PC-9 (cell line): ENCODE results near the gene AMIGO2.

Experiments
- EZH2 ChIP-seq: fragments of 200-600 bp; sonication (generic); IDR thresholded peaks from 2 replicates; pipeline ENCODE4 v1.8.0; 2017; ENCODE audit warnings: antibody characterized with exemption, low read depth
- TF ChIP-seq, protein P1 (sequence below): fragments of 200-600 bp; sonication (generic); conservative IDR thresholded peaks from 2 replicates; pipeline ENCODE4 v1.6.1; 2017; ENCODE audit warnings: mixed run types, antibody characterized with exemption, mild to moderate bottlenecking, moderate library complexity

DNA sequence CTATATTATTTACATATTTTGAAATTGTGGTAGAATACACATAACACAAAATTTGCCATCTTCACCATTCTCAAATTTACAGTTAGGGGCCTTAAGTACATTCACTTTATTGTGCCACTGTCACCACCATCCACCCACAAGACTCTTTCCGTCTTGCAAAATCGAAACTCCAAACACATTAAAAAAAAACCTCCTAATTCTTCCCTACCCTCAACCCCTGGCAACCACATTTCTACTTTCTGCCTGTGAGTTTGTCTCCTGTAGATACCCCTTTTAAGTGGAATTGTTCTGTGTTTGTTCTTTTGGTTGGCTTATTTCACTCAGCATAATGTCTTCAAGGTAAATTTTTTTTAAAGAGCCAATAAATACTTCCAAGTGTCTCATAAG, 31.6 kb upstream of the AMIGO2 start:
- TF ChIP-seq, protein P1, sequence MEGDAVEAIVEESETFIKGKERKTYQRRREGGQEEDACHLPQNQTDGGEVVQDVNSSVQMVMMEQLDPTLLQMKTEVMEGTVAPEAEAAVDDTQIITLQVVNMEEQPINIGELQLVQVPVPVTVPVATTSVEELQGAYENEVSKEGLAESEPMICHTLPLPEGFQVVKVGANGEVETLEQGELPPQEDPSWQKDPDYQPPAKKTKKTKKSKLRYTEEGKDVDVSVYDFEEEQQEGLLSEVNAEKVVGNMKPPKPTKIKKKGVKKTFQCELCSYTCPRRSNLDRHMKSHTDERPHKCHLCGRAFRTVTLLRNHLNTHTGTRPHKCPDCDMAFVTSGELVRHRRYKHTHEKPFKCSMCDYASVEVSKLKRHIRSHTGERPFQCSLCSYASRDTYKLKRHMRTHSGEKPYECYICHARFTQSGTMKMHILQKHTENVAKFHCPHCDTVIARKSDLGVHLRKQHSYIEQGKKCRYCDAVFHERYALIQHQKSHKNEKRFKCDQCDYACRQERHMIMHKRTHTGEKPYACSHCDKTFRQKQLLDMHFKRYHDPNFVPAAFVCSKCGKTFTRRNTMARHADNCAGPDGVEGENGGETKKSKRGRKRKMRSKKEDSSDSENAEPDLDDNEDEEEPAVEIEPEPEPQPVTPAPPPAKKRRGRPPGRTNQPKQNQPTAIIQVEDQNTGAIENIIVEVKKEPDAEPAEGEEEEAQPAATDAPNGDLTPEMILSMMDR: no peak
- TF ChIP-seq EZH2: no peak
